ENCODE results near the gene WDFY4.

- TF ChIP-seq, protein P1, sequence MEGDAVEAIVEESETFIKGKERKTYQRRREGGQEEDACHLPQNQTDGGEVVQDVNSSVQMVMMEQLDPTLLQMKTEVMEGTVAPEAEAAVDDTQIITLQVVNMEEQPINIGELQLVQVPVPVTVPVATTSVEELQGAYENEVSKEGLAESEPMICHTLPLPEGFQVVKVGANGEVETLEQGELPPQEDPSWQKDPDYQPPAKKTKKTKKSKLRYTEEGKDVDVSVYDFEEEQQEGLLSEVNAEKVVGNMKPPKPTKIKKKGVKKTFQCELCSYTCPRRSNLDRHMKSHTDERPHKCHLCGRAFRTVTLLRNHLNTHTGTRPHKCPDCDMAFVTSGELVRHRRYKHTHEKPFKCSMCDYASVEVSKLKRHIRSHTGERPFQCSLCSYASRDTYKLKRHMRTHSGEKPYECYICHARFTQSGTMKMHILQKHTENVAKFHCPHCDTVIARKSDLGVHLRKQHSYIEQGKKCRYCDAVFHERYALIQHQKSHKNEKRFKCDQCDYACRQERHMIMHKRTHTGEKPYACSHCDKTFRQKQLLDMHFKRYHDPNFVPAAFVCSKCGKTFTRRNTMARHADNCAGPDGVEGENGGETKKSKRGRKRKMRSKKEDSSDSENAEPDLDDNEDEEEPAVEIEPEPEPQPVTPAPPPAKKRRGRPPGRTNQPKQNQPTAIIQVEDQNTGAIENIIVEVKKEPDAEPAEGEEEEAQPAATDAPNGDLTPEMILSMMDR (IDR thresholded peaks at IDR 0.05), result no peak
- no peak for TF ChIP-seq EZH2 (IDR thresholded peaks at IDR 0.05)
Observed at GRCh38 chr10:48843198-48843597, 158.5 kb downstream of the WDFY4 start.
